Activated T-cell treated with anti-CD3 and anti-CD28 coated beads, Interleukin-2, amount 50 U/mL, for 72 hours (primary cell): ENCODE data around the gene TUBE1. TPM values are rescaled to one million over a fixed set of nuclear protein-coding genes. Genes with fewer than 3 reads are reported as not detected.
"Not testable (repeated sequence)": the region's sequence is repeated elsewhere in the genome, so short reads cannot be mapped to it uniquely, and the experiment has no call there.

Source experiments
- ATAC-seq, 2 donors: fragments of 150-1000 bp; cut with Tn5 transposase; replicated peaks in 1 of 2; 2 replicates each; pipeline ENCODE4 v1.10.0; 2021; ENCODE audit warnings: moderate library complexity in 2 of 2, mild to moderate bottlenecking in 1 of 2
- DNase-seq, 2 donors: peaks; one replicate each; pipeline ENCODE4 v3.0.0; 2021 to 2022; ENCODE audit warnings: mixed read lengths in 1 of 2
- H3K27ac Mint-ChIP-seq: one replicate; pipeline ENCODE4 v1.8.0; 2022; ENCODE audit warnings: mild to moderate bottlenecking, moderate library complexity, mixed read lengths
- H3K27me3 Mint-ChIP-seq: one replicate; pipeline ENCODE4 v1.8.0; 2022; ENCODE audit warnings: low read depth, mixed read lengths
- H3K36me3 Mint-ChIP-seq, 2 donors: one replicate each; pipeline ENCODE4 v1.8.0; 2022; ENCODE audit warnings: mixed read lengths in 2 of 2, mild to moderate bottlenecking in 1 of 2; ENCODE audit not compliant: insufficient read depth in 2 of 2
- H3K4me1 Mint-ChIP-seq: one replicate; pipeline ENCODE4 v1.8.0; 2022; ENCODE audit warnings: low read depth, mixed read lengths
- H3K4me3 Mint-ChIP-seq, 2 donors: one replicate each; pipeline ENCODE4 v1.8.0; 2022; ENCODE audit warnings: mild to moderate bottlenecking in 2 of 2, mixed read lengths in 2 of 2, moderate library complexity in 2 of 2
- H3K9me3 Mint-ChIP-seq, 2 donors: one replicate each; pipeline ENCODE4 v1.8.0; 2022; ENCODE audit warnings: mixed read lengths in 2 of 2
- total RNA-seq, 2 donors: library from RNA; stranded (reverse); gene quantifications; one replicate each; pipeline ENCODE4 v1.2.3, GENCODE V29; 2022

Gene TUBE1
- total RNA-seq, 2 donors from 2014 or later, result 66.4 to 76.6 TPM

DNA sequence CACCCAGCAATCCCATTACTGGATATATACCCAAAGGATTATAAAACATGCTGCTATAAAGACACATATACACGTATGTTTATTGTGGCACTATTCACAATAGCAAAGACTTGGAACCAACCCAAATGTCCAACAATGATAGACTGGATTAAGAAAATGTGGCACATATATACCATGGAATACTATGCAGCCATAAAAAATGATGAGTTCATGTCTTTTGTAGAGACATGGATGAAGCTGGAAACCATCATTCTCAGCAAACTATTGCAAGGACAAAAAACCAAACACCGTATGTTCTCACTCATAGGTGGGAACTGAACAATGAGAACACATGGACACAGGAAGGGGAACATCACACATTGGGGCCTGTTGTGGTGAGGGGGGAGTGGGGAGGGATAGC is 18.7 kb upstream of the TUBE1 start:
- H3K27me3 Mint-ChIP-seq, DNase-seq, ATAC-seq, H3K36me3 Mint-ChIP-seq, H3K27ac Mint-ChIP-seq, H3K4me1 Mint-ChIP-seq, H3K9me3 Mint-ChIP-seq, H3K4me3 Mint-ChIP-seq: not testable (repeated sequence)

DNA sequence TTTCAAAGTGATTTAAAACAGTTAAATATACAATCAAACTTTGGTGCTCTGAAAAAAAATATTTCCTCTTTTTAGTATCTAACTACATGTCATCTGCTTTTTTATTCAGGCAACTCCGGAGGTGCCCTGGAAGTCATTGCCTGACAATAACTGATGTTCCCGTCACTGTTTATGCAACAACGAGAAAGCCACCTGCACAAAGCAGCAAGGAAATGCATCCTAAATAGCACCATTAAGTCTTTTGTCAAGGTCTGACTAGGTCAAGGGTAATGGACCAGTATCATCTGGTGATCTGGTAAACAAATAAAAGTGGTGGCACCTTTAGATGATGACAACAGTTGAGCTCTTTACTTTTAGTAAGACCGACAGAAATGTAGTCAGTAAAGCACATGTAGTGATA is 13.3 kb upstream of the TUBE1 start:
- H3K4me3 Mint-ChIP-seq, result no peak overlapping the region
- DNase-seq, result no peak
- H3K27ac Mint-ChIP-seq, result no peak overlapping the region
- H3K27me3 Mint-ChIP-seq, result no peaks in the 10 kb centered on the region
- peaks cover 2 to 4% of the 10 kb centered on the region in 2 donors for H3K36me3 Mint-ChIP-seq
- H3K9me3 Mint-ChIP-seq, result peaks cover 2 to 4% of the 10 kb centered on the region in 2 donors
- no peak for ATAC-seq
- no peaks in the 10 kb centered on the region for H3K4me1 Mint-ChIP-seq

GRCh38 chr6:112096901-112097300 is 9.6 kb upstream of the TUBE1 start:
- Mint-ChIP-seq H3K27ac (no peak overlapping the region), H3K9me3 (no peaks in the 10 kb centered on the region), H3K4me3 (no peak overlapping the region), H3K27me3 (peaks cover 2% of the 10 kb centered on the region), H3K36me3 (no peaks in the 10 kb centered on the region), H3K4me1 (no peaks in the 10 kb centered on the region)
- no peak for ATAC-seq
- DNase-seq, result no peak

GRCh38 chr6:112087916-112088315 is 634 bp upstream of the TUBE1 start:
- no peaks in the 10 kb centered on the region for H3K9me3 Mint-ChIP-seq
- H3K27me3 Mint-ChIP-seq, result peaks cover 14% of the 10 kb centered on the region
- ATAC-seq (no peak), DNase-seq (no peak)
- no peak overlapping the region for H3K4me3 Mint-ChIP-seq
- peaks cover 10% of the 10 kb centered on the region for H3K4me1 Mint-ChIP-seq
- H3K27ac Mint-ChIP-seq, result no peak overlapping the region
- H3K36me3 Mint-ChIP-seq, result peaks cover 1 to 8% of the 10 kb centered on the region in 2 donors

DNA sequence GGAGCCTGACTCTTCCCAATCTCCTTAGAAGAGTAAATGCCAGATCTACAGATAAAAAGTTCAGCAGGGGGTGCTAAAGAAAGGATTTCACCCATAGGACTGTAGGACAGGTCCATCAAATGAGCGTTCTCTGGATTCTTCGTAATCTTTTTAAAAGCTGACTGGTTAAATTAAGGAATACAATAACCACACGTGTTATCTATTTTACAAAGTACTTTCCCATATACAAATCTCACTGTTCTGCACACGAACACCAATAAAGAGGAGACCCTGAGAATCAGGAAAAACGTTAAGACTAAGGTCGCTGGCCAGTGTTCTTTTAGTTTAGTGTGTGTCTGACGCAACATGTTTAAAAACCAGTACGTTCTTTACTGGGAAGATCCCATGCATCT is 542 bp downstream of the TUBE1 start:
- ATAC-seq (peak; percentile 14 to 25), DNase-seq (no peak)
- no peak overlapping the region for H3K4me3 Mint-ChIP-seq
- no peak overlapping the region for H3K27ac Mint-ChIP-seq
- peaks cover 10% of the 10 kb centered on the region for H3K4me1 Mint-ChIP-seq
- peaks cover 1 to 8% of the 10 kb centered on the region in 2 donors for H3K36me3 Mint-ChIP-seq
- H3K9me3 Mint-ChIP-seq, result no peaks in the 10 kb centered on the region
- peaks cover 11% of the 10 kb centered on the region for H3K27me3 Mint-ChIP-seq

GRCh38 chr6:112085286-112086065 is 1.8 kb downstream of the TUBE1 start:
- H3K36me3 Mint-ChIP-seq, result peaks cover 1 to 8% of the 10 kb centered on the region in 2 donors
- DNase-seq, result no peak
- no peak for ATAC-seq
- H3K4me3 Mint-ChIP-seq, result peak overlapping the region; percentile 31 to 43
- peaks cover 8% of the 10 kb centered on the region for H3K27me3 Mint-ChIP-seq
- peaks cover 10% of the 10 kb centered on the region for H3K4me1 Mint-ChIP-seq
- H3K27ac Mint-ChIP-seq, result no peak overlapping the region
- no peaks in the 10 kb centered on the region for H3K9me3 Mint-ChIP-seq

DNA sequence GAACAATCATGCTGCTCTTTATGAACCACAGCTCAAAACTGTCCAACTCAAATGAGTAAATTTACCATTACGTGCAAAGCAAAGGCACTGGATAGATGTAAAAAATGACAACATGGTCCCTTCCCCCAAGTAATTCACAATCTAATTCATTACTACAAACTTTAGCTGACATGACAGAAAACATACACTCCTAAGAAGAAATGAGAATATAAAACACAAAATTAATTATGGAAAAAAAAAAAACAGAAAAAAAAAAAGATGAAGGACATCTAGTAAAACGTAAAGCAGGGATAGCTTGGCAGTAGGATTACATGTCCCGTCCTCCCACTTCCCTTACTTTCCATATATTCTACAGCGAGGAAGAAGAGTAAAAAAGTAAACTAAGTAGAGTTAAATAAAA is 5.7 kb downstream of the TUBE1 start:
- ATAC-seq, result no peak
- Mint-ChIP-seq H3K4me3 (no peak overlapping the region), H3K27ac (peak overlapping the region; percentile 34), H3K9me3 (no peaks in the 10 kb centered on the region), H3K36me3 (peaks cover 1 to 10% of the 10 kb centered on the region in 2 donors), H3K4me1 (peaks cover 10% of the 10 kb centered on the region), H3K27me3 (no peaks in the 10 kb centered on the region)
- DNase-seq, result no peak

DNA sequence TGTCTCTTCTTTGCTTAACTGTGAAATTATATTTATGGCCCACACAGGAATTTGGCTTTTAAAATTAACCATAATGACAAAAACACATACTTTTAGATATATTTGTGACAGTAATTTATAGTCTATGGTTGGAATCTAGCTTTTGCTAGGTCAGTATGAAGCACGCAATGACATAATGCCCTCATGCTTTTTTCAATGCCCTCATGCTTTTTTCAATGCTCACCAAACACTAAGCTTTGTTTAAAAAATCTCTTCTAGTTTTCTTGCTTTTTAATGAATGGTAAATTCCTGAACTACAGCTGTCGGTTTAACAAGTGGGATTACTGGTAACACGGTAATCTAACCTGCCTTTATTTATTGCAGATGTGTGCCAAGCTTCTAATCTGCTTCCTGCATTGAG is 20.7 kb downstream of the TUBE1 start:
- H3K27me3 Mint-ChIP-seq, result no peaks in the 10 kb centered on the region
- H3K27ac Mint-ChIP-seq, result no peak overlapping the region
- H3K4me1 Mint-ChIP-seq, result no peaks in the 10 kb centered on the region
- DNase-seq (no peak), ATAC-seq (no peak)
- H3K9me3 Mint-ChIP-seq, result no peaks in the 10 kb centered on the region
- H3K4me3 Mint-ChIP-seq, result no peak overlapping the region
- H3K36me3 Mint-ChIP-seq, result peaks cover 0 to 5% of the 10 kb centered on the region in 2 donors

GRCh38 chr6:112065426-112065986 is 21.8 kb downstream of the TUBE1 start:
- no peak for ATAC-seq
- DNase-seq, result no peak
- Mint-ChIP-seq H3K27me3 (no peaks in the 10 kb centered on the region), H3K27ac (no peak overlapping the region), H3K36me3 (peaks cover 0 to 5% of the 10 kb centered on the region in 2 donors), H3K9me3 (no peaks in the 10 kb centered on the region), H3K4me1 (no peaks in the 10 kb centered on the region), H3K4me3 (no peak overlapping the region)

DNA sequence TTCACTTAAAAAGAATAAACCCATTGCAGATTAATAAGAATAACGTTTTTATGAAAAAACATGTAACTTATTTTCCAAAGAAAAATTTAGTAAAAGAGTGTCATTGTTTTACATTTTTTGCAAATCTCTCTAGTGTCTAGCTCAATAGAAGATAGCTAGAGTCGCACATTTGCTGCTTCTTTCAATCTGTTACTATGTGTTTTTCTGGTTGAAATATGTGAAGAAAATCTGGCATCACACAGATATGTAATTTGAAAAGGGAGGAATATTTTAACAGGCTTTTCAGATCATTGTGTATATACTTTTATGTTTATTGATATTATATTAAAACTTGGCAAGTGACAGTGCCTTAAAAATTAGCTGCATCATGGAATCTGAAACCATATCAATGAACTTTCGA is 24.3 kb downstream of the TUBE1 start:
- H3K9me3 Mint-ChIP-seq, result no peaks in the 10 kb centered on the region

GRCh38 chr6:112061605-112062004 is 25.7 kb downstream of the TUBE1 start:
- no peak for ATAC-seq
- H3K4me3 Mint-ChIP-seq, result no peak overlapping the region
- no peaks in the 10 kb centered on the region for H3K9me3 Mint-ChIP-seq
- no peak overlapping the region for H3K27ac Mint-ChIP-seq
- H3K36me3 Mint-ChIP-seq, result no peaks in the 10 kb centered on the region
- H3K4me1 Mint-ChIP-seq, result no peaks in the 10 kb centered on the region
- no peaks in the 10 kb centered on the region for H3K27me3 Mint-ChIP-seq
- DNase-seq, result no peak

More for the DNA sequence above, 24.3 kb downstream of the TUBE1 start:
- H3K4me3 Mint-ChIP-seq, result no peak overlapping the region
- H3K36me3 Mint-ChIP-seq, result no peaks in the 10 kb centered on the region
- H3K27me3 Mint-ChIP-seq, result no peaks in the 10 kb centered on the region
- DNase-seq (no peak), ATAC-seq (no peak)
- H3K4me1 Mint-ChIP-seq, result no peaks in the 10 kb centered on the region
- H3K27ac Mint-ChIP-seq, result no peak overlapping the region

- Mint-ChIP-seq H3K27me3 (no peaks in the 10 kb centered on the region), H3K9me3 (no peaks in the 10 kb centered on the region)
- no peak for DNase-seq
Measured at GRCh38 chr6:112058243-112059032, 28.8 kb downstream of the TUBE1 start.

DNA sequence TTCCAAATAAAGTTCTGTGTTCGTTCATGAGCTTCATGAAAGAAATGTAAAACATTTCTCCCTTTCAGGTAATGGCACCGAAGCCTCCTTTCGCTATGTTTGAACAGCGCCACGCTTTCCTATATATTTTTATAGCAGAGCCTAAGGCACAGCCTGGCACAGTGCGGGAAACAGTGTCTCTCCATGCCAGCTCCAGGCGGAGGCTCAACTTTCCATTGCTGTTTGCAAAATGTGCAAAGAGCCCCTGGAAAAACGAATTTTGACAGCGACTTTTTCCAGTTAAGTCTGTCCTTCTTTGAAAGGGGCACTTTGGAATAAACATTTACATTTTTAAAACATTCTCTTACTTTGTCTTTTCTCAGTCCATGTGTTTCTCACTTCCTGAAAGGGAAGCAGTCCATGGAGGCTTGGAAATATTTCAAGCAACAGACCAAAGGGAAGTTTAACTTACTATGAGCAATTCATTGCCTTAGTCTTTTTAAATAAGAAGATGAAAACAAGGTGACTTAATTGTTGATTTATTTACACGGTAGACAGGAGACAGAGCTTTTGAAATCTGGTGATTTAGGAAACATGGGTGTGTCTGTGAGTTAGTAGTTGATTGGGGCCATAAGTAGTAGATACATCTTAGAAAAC is 32.6 kb downstream of the TUBE1 start:
- no peak overlapping the region for H3K4me3 Mint-ChIP-seq
- H3K4me1 Mint-ChIP-seq, result peaks cover 2% of the 10 kb centered on the region
- H3K9me3 Mint-ChIP-seq, result no peaks in the 10 kb centered on the region
- DNase-seq (no peak), ATAC-seq (no peak)
- H3K27me3 Mint-ChIP-seq, result no peaks in the 10 kb centered on the region
- peak overlapping the region; percentile 29 for H3K27ac Mint-ChIP-seq
- H3K36me3 Mint-ChIP-seq, result no peaks in the 10 kb centered on the region

More at GRCh38 chr6:112058243-112059032, 28.8 kb downstream of the TUBE1 start:
- Mint-ChIP-seq H3K4me1 (no peaks in the 10 kb centered on the region), H3K4me3 (no peak overlapping the region), H3K27ac (no peak overlapping the region), H3K36me3 (no peaks in the 10 kb centered on the region)
- ATAC-seq, result no peak
